C4-2B (cell line): ENCODE results near the gene PRG3.

Experiments used
- CTCF ChIP-seq: fragments of 450-650 bp; conservative IDR thresholded peaks from 2 replicates; pipeline ENCODE4 v1.5.1; 2017; ENCODE audit warnings: mild to moderate bottlenecking
- ZFX ChIP-seq: fragments of 450-650 bp; IDR thresholded peaks from 2 replicates; pipeline ENCODE4 v1.6.1; 2017

GRCh38 chr11:57421805-57422204 lies 40.9 kb upstream of the PRG3 start:
- TF ChIP-seq CTCF = no peak
- no peak for TF ChIP-seq ZFX
